ENCODE data around the gene PLAA. TPM values are rescaled to one million over a fixed set of nuclear protein-coding genes. Genes with fewer than 3 reads are reported as not detected.

The PLAA gene
- total and polyA plus RNA-seq, 7 donors = 13.9 to 32.1 (median 20.8) TPM

DNA sequence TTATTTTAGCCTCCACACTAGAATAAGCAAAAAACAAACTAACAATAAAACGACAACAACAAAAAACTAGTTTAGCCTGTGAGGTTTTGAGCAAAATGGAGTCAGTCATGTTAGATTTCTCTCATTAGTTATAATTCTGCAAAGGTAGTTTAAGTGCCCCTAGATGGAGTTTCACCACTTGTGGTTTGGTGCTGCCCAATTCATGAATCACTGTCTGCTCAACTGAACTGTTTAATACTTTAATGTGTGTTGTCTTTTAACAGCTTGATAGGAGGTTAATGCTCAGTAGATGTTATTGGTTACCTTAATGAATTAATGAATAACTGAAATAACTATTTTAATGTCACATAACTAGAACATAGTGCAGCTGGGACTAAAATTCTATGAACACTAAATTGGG lies 3.5 kb upstream of the PLAA start:
- no peak for TF ChIP-seq EP300 (IDR thresholded peaks at IDR 0.05)
- TF ChIP-seq POLR2A (IDR thresholded peaks at IDR 0.05) = no peak
- TF ChIP-seq CTCF (IDR thresholded peaks at IDR 0.05) = no peak
- TF ChIP-seq POLR2AphosphoS5 (IDR thresholded peaks at IDR 0.05) = no peak

GRCh38 chr9:26949637-26950069 lies 2.6 kb upstream of the PLAA start:
- no peaks in the 10 kb centered on the region for H3K36me3 ChIP-seq
- peaks cover 0 to 25% (median 22%) of the 10 kb centered on the region in 4 donors for H3K4me1 ChIP-seq
- DNase-seq = no peak
- H3K27ac ChIP-seq = no peak overlapping the region
- H3K9me3 ChIP-seq = no peaks in the 10 kb centered on the region
- TF ChIP-seq CTCF (IDR thresholded peaks at IDR 0.05) (no peak), POLR2AphosphoS5 (IDR thresholded peaks at IDR 0.05) (no peak)
- WGBS, 2 donors = 69 to 78% methylated on average over 6 of the region's 6 CpGs
- H3K4me3 ChIP-seq = no peak overlapping the region
- H3K27me3 ChIP-seq = no peaks in the 10 kb centered on the region
- intact Hi-C loops (cut with DNase I) = loop anchor here (10.0 kb wide), 2 partner anchors 585 to 625 kb away; partner anchors contain the start of gene C9orf72

More for the DNA sequence above, 3.5 kb upstream of the PLAA start:
- intact Hi-C loops (cut with DNase I) = loop anchor here (10.0 kb wide), 2 partner anchors 584 to 624 kb away; partner anchors contain the start of gene C9orf72
- no peaks in the 10 kb centered on the region for H3K27me3 ChIP-seq
- WGBS, 2 donors = 80 to 87% methylated on average over 1 of the region's 1 CpG
- H3K9me3 ChIP-seq = no peaks in the 10 kb centered on the region
- H3K4me3 ChIP-seq = no peak overlapping the region
- H3K27ac ChIP-seq = no peak overlapping the region
- H3K4me1 ChIP-seq = peaks cover 0 to 20% (median 15%) of the 10 kb centered on the region in 4 donors
- no peak for DNase-seq
- no peaks in the 10 kb centered on the region for H3K36me3 ChIP-seq

- H3K9me3 ChIP-seq = no peaks in the 10 kb centered on the region
- peak overlapping the region; percentile 93 to 97 (median 96) for H3K27ac ChIP-seq
- 0 to 1% methylated on average over 9 of the region's 9 CpGs for WGBS, 2 donors
- peaks cover 0 to 35% (median 24%) of the 10 kb centered on the region in 4 donors for H3K4me1 ChIP-seq
- H3K36me3 ChIP-seq = peaks cover 0 to 4% (median 0%) of the 10 kb centered on the region in 4 donors
- no peak for DNase-seq
- TF ChIP-seq POLR2AphosphoS5 (IDR thresholded peaks at IDR 0.05) (no peak), POLR2A (IDR thresholded peaks at IDR 0.05) (no peak), CTCF (IDR thresholded peaks at IDR 0.05) (no peak), EP300 (IDR thresholded peaks at IDR 0.05) (no peak)
- H3K4me3 ChIP-seq = peak overlapping the region; percentile 77 to 99 (median 82)
- intact Hi-C loops (cut with DNase I) = loop anchor here (1.0 to 2.0 kb wide), 2 partner anchors 9 to 55 kb away; partner anchors contain the start of genes CAAP1 and IFT74
- H3K27me3 ChIP-seq = no peaks in the 10 kb centered on the region
Measured at GRCh38 chr9:26947736-26948135, 694 bp upstream of the PLAA start.

- H3K4me3 ChIP-seq = peak overlapping the region in 2 of 4 donors; percentile 81 to 84
- H3K27me3 ChIP-seq = no peaks in the 10 kb centered on the region
- DNase-seq = no peak
- peaks cover 0 to 35% (median 24%) of the 10 kb centered on the region in 4 donors for H3K4me1 ChIP-seq
- intact Hi-C loops (cut with DNase I) = no loop called here
- no peaks in the 10 kb centered on the region for H3K9me3 ChIP-seq
- TF ChIP-seq EP300 (IDR thresholded peaks at IDR 0.05) (no peak), CTCF (IDR thresholded peaks at IDR 0.05) (no peak), POLR2AphosphoS5 (IDR thresholded peaks at IDR 0.05) (no peak), POLR2A (IDR thresholded peaks at IDR 0.05) (no peak)
- H3K36me3 ChIP-seq = peaks cover 0 to 4% (median 0%) of the 10 kb centered on the region in 4 donors
- H3K27ac ChIP-seq = peak overlapping the region in 1 of 4 donors; percentile 93
- WGBS, 2 donors = 21 to 48% methylated on average over 2 of the region's 2 CpGs
Measured at GRCh38 chr9:26945591-26945990, 1.5 kb downstream of the PLAA start.

DNA sequence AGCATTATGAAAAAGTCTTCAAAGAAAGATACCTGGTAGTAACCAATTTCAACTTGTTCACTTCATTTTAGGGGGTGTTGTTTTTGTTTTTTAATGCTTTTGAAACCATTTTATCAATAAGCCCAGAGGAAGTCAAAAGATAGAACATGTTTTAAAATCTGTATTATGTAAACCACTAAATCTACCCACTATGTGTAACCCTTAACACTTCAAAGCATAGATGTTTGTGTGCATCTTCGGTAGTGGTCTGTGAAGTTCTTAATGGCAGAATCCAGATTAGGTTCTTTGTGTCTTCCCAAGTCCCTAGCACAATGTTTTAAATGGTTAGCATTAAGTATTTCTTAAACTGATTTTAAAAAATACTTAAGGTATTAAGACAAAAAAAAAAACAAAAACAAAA lies 6.3 kb downstream of the PLAA start:
- intact Hi-C loops (cut with DNase I) = no loop called here
- Histone ChIP-seq H3K9me3 (peaks cover 0 to 7% (median 0%) of the 10 kb centered on the region in 4 donors), H3K4me3 (no peak overlapping the region), H3K4me1 (peaks cover 0 to 23% (median 11%) of the 10 kb centered on the region in 4 donors), H3K36me3 (peaks cover 0 to 4% (median 0%) of the 10 kb centered on the region in 4 donors), H3K27me3 (no peaks in the 10 kb centered on the region), H3K27ac (no peak overlapping the region)
- DNase-seq = no peak
- 77 to 93% methylated on average over 1 of the region's 1 CpG for WGBS, 2 donors
- no peak for TF ChIP-seq POLR2A (IDR thresholded peaks at IDR 0.05)
- no peak for TF ChIP-seq POLR2AphosphoS5 (IDR thresholded peaks at IDR 0.05)
- TF ChIP-seq EP300 (IDR thresholded peaks at IDR 0.05) = no peak
- TF ChIP-seq CTCF (IDR thresholded peaks at IDR 0.05) = no peak

All from sigmoid colon (tissue), 7 donors.